HT-29 (cell line): ENCODE results near the gene ABCB7. TPM values are rescaled to one million over a fixed set of nuclear protein-coding genes. Genes with fewer than 3 reads are reported as not detected.
"Not testable (repeated sequence)": the region's sequence is repeated elsewhere in the genome, so short reads cannot be mapped to it uniquely, and the experiment has no call there.

Source experiments
- DNase-seq: peaks from one replicate; pipeline ENCODE4 v3.0.0-alpha.2; 2015; ENCODE audit warnings: low spot score
- small RNA-seq: library from RNA; depleted of rRNA; stranded (forward); fragments of <200 nt; gene quantifications from one replicate; pipeline ENCODE3, GENCODE V24; 2014
- total RNA-seq: library from RNA; depleted of rRNA; stranded (reverse); fragments of >200 nt; shearing (Covaris generic); gene quantifications from 2 replicates; pipeline ENCODE4 v1.2.3, GENCODE V29; 2014; rRNA removed

ABCB7 gene
- total RNA-seq, 1 experiment from 2014 or later, result 20.6 TPM

- DNase-seq, result no peak
Measured at GRCh38 chrX:75106772-75107171, 49.3 kb downstream of the ABCB7 start.

- no peak for DNase-seq
Measured at GRCh38 chrX:75096331-75096730, 59.8 kb downstream of the ABCB7 start.

- no peak for DNase-seq
Measured at GRCh38 chrX:75086731-75087195, 69.3 kb downstream of the ABCB7 start.

GRCh38 chrX:75084757-75085156 lies 71.3 kb downstream of the ABCB7 start:
- DNase-seq, result no peak

GRCh38 chrX:75076429-75076828 lies 79.7 kb downstream of the ABCB7 start:
- DNase-seq, result no peak

- DNase-seq, result no peak
Measured at GRCh38 chrX:75074475-75074874, 81.6 kb downstream of the ABCB7 start.

GRCh38 chrX:75071334-75071733 lies 84.7 kb downstream of the ABCB7 start:
- no peak for DNase-seq

GRCh38 chrX:75067931-75068330 lies 88.2 kb downstream of the ABCB7 start:
- no peak for DNase-seq

- DNase-seq, result no peak
Measured at GRCh38 chrX:75061701-75062100, 94.4 kb downstream of the ABCB7 start.

- DNase-seq, result no peak
Measured at GRCh38 chrX:75051047-75051446, 105.0 kb downstream of the ABCB7 start.

- DNase-seq, result no peak
Measured at GRCh38 chrX:75045369-75045768, 110.7 kb downstream of the ABCB7 start.

- not testable (repeated sequence) for DNase-seq
Measured at GRCh38 chrX:75044142-75044541, 111.9 kb downstream of the ABCB7 start.

- peak; percentile 65 for DNase-seq
Measured at GRCh38 chrX:75038925-75039324, 117.2 kb downstream of the ABCB7 start.

Small RNA genes lying within 50 kb of the gene (small RNA-seq; reads per million reads assigned to genes)
- not detected for gene BUD31P2
- not detected for gene RNU6-562P

Other genes with a start within 250 kb of the ABCB7 start
- not detected in 2 replicates for gene NEXMIF, start 230.8 kb downstream of the ABCB7 start, total RNA-seq
- 3.4 and 3.7 TPM in 2 replicates for gene UPRT, start 117.8 kb upstream of the ABCB7 start, total RNA-seq